ENCODE results near the gene SLC25A14. TPM values are rescaled to one million over a fixed set of nuclear protein-coding genes. Genes with fewer than 3 reads are reported as not detected.

The SLC25A14 gene
- total and polyA plus RNA-seq, 2 experiments from 2014 or later, result 9.9 to 16.7 TPM

DNA sequence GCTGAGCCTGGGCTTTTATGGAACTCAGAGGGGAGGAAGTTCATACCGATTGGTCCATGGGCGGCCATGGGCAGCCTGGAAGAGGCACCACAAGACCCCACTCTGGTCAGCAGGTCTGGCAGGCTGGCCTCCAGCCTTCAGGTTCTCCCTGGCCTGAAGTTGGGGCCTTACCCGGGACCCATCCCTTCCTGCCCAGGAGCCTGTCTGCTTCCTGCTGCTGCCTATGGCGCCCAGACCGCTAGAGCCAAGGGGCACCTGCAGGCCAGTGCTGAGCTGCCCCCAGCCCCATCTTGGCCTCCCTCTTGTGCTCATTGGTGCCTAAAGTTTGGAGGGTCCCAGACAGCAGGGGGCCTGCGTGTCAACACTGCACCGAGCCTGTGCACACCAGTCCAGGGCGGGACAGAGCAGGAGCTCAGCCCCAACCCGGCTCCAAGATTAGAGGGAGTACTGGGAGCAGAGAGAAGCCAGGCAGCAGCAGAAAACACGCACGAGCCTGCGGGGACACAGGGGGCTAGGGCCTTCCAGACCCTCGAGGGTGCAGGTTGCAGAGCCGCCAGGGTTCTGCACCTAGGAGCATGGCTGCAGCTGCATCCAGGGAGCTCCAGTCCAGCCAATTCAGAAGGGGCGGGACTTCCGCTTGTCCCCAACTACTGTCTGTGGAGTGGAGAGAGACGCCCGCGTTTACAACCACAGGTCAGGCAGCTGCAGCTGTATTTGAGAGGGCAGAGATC lies 40.3 kb upstream of the SLC25A14 start:
- Histone ChIP-seq H3K9ac (no peak overlapping the region), H3K4me1 (ENCODE audit: insufficient read depth) (no peaks in the 10 kb centered on the region), H3K4me3 (no peak overlapping the region), H3K4me2 (ENCODE audit: unreplicated experiment) (no peak overlapping the region), H3K9me2 (ENCODE audit: insufficient read depth) (no peaks in the 10 kb centered on the region), H3F3A (ENCODE audit: insufficient read depth) (no peaks in the 10 kb centered on the region), H3K36me3 (ENCODE audit: low read depth) (no peaks in the 10 kb centered on the region), H3K79me2 (ENCODE audit: insufficient read depth) (no peaks in the 10 kb centered on the region), H4K20me1 (ENCODE audit: insufficient read depth) (no peaks in the 10 kb centered on the region), H3K27ac (no peak overlapping the region), H3K27me3 (replicated peaks; ENCODE audit: insufficient read depth) (no peaks in the 10 kb centered on the region), H2AFZ (no peak overlapping the region), H3K9me3 (ENCODE audit: low read depth) (no peaks in the 10 kb centered on the region)
- DNase-seq, result no peak
- in situ Hi-C loops (cut with MboI), result no loop called here
- TF ChIP-seq EZH2 (IDR thresholded peaks at IDR 0.05; ENCODE audit: insufficient read depth, poor library complexity, severe bottlenecking) (no peak), EZH2phosphoT487 (IDR thresholded peaks at IDR 0.05; ENCODE audit: insufficient read depth, low read depth) (no peak)
- 43 to 71% methylated on average over 9 to 10 of the region's 19 CpGs for WGBS, 2 experiments (ENCODE audit: low coverage in 1 of 2, low lambda C conversion rate in 2 of 2, missing lambda C conversion rate in 2 of 2)

- no peak overlapping the region for H2AFZ ChIP-seq
These were observed 39.8 kb upstream of the SLC25A14 start for GRCh38 chrX:130300010-130300282.

DNA sequence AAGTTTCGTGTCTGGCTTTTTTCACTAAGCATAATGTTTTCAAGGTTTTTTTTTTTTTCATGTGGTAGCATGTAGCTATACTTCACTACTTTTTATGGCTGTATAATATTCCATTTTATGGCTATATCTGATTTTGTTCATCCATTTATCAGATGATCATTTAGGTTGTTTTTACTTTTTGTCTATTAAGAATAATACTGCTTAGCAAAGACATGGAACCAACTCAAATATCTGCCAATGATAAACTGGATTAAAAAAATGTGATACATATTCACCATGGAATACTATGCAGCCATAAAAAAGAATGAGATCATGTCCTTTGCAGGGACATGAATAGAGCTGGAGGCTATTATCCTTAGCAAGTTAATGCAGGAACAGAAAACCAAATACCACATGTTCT lies 38.3 kb upstream of the SLC25A14 start:
- Histone ChIP-seq H3K9ac (no peak overlapping the region), H3K4me3 (no peak overlapping the region), H4K20me1 (ENCODE audit: insufficient read depth) (no peaks in the 10 kb centered on the region), H2AFZ (no peak overlapping the region), H3K27ac (no peak overlapping the region), H3K9me2 (ENCODE audit: insufficient read depth) (no peaks in the 10 kb centered on the region), H3K4me1 (ENCODE audit: insufficient read depth) (no peaks in the 10 kb centered on the region), H3F3A (ENCODE audit: insufficient read depth) (no peaks in the 10 kb centered on the region), H3K79me2 (ENCODE audit: insufficient read depth) (no peaks in the 10 kb centered on the region), H3K4me2 (ENCODE audit: unreplicated experiment) (no peak overlapping the region), H3K9me3 (ENCODE audit: low read depth) (no peaks in the 10 kb centered on the region), H3K36me3 (ENCODE audit: low read depth) (no peaks in the 10 kb centered on the region), H3K27me3 (replicated peaks; ENCODE audit: insufficient read depth) (no peaks in the 10 kb centered on the region)
- TF ChIP-seq EZH2 (IDR thresholded peaks at IDR 0.05; ENCODE audit: insufficient read depth, poor library complexity, severe bottlenecking), result no peak
- no peak for TF ChIP-seq EZH2phosphoT487 (IDR thresholded peaks at IDR 0.05; ENCODE audit: insufficient read depth, low read depth)
- in situ Hi-C loops (cut with MboI), result no loop called here
- no peak for DNase-seq
- 50 to 73% methylated on average over 1 of the region's 1 CpG for WGBS, 2 experiments (ENCODE audit: low coverage in 1 of 2, low lambda C conversion rate in 2 of 2, missing lambda C conversion rate in 2 of 2)

More at GRCh38 chrX:130300010-130300282, 39.8 kb upstream of the SLC25A14 start:
- Histone ChIP-seq H3K79me2 (ENCODE audit: insufficient read depth) (no peaks in the 10 kb centered on the region), H3K27ac (no peak overlapping the region), H3K36me3 (ENCODE audit: low read depth) (no peaks in the 10 kb centered on the region), H3K9me3 (ENCODE audit: low read depth) (no peaks in the 10 kb centered on the region), H3K4me1 (ENCODE audit: insufficient read depth) (no peaks in the 10 kb centered on the region), H3K4me3 (no peak overlapping the region), H3K27me3 (replicated peaks; ENCODE audit: insufficient read depth) (no peaks in the 10 kb centered on the region), H4K20me1 (ENCODE audit: insufficient read depth) (no peaks in the 10 kb centered on the region), H3K4me2 (ENCODE audit: unreplicated experiment) (no peak overlapping the region), H3K9me2 (ENCODE audit: insufficient read depth) (no peaks in the 10 kb centered on the region), H3K9ac (no peak overlapping the region), H3F3A (ENCODE audit: insufficient read depth) (no peaks in the 10 kb centered on the region)
- in situ Hi-C loops (cut with MboI), result no loop called here
- 54 to 70% methylated on average over 2 of the region's 2 CpGs for WGBS, 2 experiments (ENCODE audit: low coverage in 1 of 2, low lambda C conversion rate in 2 of 2, missing lambda C conversion rate in 2 of 2)
- DNase-seq, result no peak
- TF ChIP-seq EZH2 (IDR thresholded peaks at IDR 0.05; ENCODE audit: insufficient read depth, poor library complexity, severe bottlenecking), result no peak
- TF ChIP-seq EZH2phosphoT487 (IDR thresholded peaks at IDR 0.05; ENCODE audit: insufficient read depth, low read depth), result no peak

GRCh38 chrX:130301977-130302376 lies 37.7 kb upstream of the SLC25A14 start:
- Histone ChIP-seq H2AFZ (no peak overlapping the region), H3K4me3 (no peak overlapping the region), H3K79me2 (ENCODE audit: insufficient read depth) (no peaks in the 10 kb centered on the region), H3K9me2 (ENCODE audit: insufficient read depth) (no peaks in the 10 kb centered on the region), H3K4me2 (ENCODE audit: unreplicated experiment) (no peak overlapping the region), H3K36me3 (ENCODE audit: low read depth) (no peaks in the 10 kb centered on the region), H3K9ac (no peak overlapping the region), H3F3A (ENCODE audit: insufficient read depth) (no peaks in the 10 kb centered on the region), H3K4me1 (ENCODE audit: insufficient read depth) (no peaks in the 10 kb centered on the region), H3K27ac (no peak overlapping the region), H3K27me3 (replicated peaks; ENCODE audit: insufficient read depth) (no peaks in the 10 kb centered on the region), H4K20me1 (ENCODE audit: insufficient read depth) (no peaks in the 10 kb centered on the region), H3K9me3 (ENCODE audit: low read depth) (no peaks in the 10 kb centered on the region)
- 33 to 36% methylated on average over 1 of the region's 1 CpG for WGBS, 2 experiments (ENCODE audit: low coverage in 1 of 2, low lambda C conversion rate in 2 of 2, missing lambda C conversion rate in 2 of 2)
- DNase-seq, result no peak
- TF ChIP-seq EZH2 (IDR thresholded peaks at IDR 0.05; ENCODE audit: insufficient read depth, poor library complexity, severe bottlenecking) (no peak), EZH2phosphoT487 (IDR thresholded peaks at IDR 0.05; ENCODE audit: insufficient read depth, low read depth) (no peak)
- in situ Hi-C loops (cut with MboI), result no loop called here
